Activated gamma-delta T cell treated with anti-CD3 and anti-CD28 coated beads, Interleukin-2, amount 50 U/mL, for 16 hours (primary cell): ENCODE results near the gene ODAD2.
"Not testable (repeated sequence)": the region's sequence is repeated elsewhere in the genome, so short reads cannot be mapped to it uniquely, and the experiment has no call there.

Experiments used
- DNase-seq: peaks from one replicate; pipeline ENCODE4 v3.0.0-alpha.2; 2020; ENCODE audit warnings: low read depth

The ODAD2 gene

DNA sequence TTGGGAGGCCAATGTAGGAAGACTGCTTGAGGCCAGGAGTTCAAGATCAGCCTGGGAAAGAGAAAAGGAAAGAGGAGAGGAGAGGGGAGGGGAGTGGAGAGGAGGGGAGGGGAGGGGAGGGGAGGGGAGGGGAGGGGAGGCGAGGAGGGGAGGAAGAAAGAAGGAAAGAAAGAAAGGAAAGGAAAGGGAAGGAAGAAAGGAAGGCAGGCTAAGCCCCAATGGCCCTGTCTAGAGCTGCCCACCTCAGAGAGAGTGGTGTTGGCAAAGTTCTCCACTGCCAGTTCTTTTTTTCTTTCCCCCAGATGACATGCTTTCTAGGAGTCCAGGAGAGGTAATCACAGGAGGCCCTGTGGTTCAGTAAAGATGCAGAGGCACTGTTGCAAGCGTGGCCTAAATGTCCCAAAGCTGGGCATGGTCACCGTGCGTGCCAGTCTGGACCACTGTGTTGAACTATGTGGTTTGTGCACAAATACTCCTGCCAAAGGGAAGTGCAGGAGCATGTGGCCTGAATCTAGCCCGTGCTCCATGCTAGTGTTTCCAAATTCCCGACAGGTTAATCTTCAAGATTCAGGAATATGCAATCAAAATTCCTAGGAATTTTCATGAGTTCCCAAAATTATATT, 39.7 kb downstream of the ODAD2 start:
- no peak for DNase-seq

DNA sequence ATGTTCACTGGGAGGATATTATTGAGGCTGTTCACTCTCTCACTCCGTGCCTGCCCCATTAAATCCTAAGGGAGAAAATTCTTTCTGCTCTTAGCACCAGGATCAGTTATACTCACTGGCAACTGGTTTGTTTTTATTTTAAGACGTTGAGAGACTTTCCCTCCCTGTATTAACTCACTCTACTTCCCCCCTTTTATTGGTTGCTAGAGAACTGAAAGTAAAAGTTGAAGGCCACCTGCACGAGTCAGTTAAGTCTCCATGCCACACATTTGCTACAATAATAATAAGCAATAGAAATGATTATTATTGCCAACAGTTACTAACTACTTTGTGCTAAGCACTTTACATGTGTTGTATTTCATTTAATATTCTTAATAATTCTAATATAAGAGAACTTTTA, 40.5 kb downstream of the ODAD2 start:
- not testable (repeated sequence) for DNase-seq

- no peak for DNase-seq
Measured at GRCh38 chr10:27950242-27950564, 48.7 kb downstream of the ODAD2 start.

DNA sequence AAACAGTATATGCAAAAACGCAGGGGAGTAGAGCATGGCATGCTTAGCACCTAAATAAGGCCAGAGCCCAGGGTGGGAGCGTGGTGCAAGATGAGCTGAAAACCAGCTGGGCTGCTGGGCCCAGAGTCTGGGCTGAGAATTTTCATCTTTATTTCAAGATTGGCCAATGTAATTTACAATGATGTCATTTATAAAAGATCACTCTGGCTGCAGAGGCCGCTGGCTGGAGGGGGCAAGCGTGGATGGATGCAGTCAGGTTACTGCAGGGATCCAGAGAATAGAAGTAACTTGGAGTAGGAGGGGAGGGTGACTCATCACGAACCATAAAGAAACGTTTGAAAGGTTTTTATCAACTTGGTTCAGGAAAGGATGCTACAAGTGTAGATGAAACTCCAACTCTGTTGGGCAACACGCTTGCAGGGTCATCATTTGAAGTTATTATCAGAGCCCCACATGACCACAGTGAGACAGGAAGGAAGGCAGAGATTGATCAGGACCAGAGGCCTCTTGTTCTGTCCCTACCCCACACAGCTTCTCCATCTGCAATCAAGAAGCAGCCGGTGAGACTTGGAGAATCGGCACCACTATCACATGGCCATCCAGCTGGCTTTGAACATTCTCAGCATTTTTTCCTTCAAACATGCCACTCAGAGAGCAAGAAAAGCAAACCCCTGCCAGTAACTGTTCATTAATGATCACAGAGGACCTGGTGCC, 49.2 kb downstream of the ODAD2 start:
- no peak for DNase-seq

GRCh38 chr10:27948186-27948585, 50.7 kb downstream of the ODAD2 start:
- no peak for DNase-seq

- no peak for DNase-seq
Measured at GRCh38 chr10:27947540-27947939, 51.3 kb downstream of the ODAD2 start.

DNA sequence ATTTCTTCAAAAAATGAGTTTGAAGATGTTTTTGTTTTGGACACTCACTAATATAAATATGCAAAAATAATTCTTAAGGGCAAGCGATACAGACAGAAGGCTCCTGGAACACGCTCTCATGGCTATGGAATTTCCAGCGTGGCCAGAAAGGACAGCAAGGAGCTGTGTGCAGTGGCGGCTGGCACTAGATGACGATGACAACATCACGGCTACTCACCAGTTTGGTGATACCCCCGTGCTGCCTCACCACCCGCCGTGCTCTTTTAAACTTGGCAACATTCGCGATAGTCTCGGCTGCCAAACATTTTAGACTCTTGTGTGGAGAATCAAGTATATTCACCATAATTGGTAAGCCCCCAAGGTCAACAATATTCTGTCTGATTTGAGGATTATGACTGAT, 54.9 kb downstream of the ODAD2 start:
- no peak for DNase-seq

GRCh38 chr10:27914888-27915287, 84.0 kb downstream of the ODAD2 start:
- no peak for DNase-seq

DNA sequence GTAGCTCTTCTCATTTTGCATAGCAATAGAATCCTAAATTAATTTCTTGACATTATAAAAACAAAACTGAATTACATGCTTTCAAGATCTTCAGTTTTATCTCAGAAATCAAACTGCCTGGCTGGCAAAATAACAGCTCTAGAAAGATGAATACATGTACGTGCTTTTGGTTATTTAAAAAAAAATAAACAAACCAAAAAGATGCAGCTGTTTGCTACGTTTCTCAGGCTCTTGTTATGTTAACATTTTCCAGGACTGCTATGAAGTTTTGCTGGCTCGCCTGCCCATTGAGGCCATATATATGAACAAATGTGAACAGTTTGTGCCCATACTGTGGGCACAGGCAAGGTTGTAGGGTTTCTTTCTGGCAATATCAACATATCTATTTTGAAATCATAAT, 86.6 kb downstream of the ODAD2 start:
- DNase-seq: no peak

GRCh38 chr10:27911539-27911938, 87.3 kb downstream of the ODAD2 start:
- DNase-seq: no peak

- DNase-seq: no peak
Measured at GRCh38 chr10:27911011-27911410, 87.9 kb downstream of the ODAD2 start.

DNA sequence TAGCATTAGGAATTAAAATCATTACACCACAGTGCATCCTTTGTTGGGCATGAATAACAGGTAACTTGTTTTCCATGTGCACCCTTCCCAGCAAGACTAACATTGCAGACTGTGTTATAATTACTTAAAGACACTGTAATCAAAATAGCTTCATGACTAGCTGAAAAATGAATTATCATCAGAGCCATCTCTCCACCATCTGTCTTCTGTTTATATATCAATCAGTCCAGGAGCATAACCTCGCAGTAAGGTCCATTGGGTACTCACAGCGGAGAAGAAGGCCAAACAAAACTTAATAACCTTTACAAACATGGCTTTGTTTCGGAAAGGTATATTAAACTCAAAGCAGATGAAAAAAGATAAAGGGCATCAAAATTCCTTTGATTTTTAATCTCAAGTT, 90.6 kb downstream of the ODAD2 start:
- DNase-seq: no peak

DNA sequence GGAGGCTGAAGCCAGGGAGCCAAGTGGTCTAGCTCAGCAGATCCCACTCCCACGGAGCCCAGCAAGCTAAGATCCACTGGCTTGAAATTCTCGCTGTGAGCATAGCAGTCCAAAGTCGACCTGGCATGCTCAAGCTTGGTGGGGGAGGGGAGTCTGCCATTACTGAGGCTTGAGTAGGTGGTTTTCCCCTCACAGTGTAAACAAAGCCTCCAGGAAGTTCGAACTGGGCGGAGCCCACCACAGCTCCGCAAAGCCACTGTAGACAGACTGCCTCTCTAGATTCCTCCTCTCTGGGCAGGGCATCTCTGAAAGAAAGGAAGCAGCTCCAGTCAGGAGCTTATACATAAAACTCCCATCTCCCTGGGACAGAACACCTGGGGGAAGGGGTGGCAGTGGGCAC, 99.4 kb downstream of the ODAD2 start:
- not testable (repeated sequence) for DNase-seq

GRCh38 chr10:27899058-27899457, 99.8 kb downstream of the ODAD2 start:
- no peak for DNase-seq

DNA sequence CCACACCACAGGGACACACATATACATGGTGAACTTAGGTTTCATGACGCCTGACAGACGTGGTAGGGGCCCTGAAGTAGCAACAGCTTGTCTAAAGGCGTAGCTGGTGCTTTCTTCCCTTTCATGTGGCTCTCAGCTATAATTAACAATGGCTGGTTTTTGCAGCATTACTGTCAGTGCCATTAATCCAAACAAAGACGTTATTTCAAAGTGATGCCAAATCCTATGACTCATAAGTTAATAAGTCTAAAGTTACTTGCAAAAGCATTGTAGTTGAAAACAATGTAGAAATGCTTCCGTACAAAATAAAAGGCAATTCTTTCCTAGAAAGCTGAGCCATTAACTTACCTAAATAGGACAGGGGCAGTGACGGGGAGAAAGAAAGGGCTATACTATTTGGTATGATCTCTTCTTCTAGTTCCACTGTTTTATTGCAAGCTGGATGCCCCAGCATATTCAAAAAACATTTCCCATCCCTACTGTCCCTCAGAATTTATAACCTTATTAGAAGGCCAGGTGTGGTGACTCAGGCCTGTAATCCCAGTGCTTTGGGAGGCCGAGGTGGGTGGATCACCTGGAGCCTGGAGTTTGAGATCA, 105.4 kb downstream of the ODAD2 start:
- DNase-seq: no peak

DNA sequence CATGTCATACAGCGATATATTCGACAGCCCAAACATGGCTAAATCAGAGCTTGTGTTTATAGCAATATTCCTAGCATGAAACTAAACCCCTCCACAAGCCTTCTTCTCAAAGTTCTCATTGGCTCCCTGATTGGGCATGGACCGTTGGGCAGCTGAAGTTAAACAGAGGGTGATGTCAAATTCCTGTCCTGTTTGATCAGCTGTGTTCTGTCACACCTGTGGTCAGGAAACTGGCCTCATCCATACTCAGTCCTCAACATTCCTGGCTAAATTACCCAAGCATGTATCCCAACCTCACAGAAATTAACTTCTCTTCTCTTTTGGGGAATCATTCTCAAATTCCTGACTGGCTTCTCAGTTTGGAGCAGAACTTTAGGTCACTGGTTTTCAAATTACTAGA, 107.9 kb downstream of the ODAD2 start:
- DNase-seq: no peak

DNA sequence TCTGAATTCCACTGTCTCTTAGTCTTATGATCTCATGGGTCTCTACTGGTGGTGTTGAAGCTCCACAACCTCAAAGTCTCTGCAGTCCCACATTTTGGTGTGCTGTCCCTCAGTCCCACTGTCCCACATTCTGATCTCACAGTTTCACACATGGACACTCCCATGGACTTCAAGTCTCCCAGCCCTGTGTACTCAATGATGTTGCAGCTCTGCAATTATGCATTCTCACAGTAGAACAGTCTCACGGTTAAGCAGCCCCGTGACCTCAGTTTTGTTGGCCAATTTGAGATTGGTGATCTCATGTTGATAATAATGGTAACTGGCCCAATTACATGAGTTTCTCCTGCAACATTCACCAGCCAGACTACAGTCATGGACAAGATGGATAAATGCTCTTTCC, 109.4 kb downstream of the ODAD2 start:
- DNase-seq: no peak

DNA sequence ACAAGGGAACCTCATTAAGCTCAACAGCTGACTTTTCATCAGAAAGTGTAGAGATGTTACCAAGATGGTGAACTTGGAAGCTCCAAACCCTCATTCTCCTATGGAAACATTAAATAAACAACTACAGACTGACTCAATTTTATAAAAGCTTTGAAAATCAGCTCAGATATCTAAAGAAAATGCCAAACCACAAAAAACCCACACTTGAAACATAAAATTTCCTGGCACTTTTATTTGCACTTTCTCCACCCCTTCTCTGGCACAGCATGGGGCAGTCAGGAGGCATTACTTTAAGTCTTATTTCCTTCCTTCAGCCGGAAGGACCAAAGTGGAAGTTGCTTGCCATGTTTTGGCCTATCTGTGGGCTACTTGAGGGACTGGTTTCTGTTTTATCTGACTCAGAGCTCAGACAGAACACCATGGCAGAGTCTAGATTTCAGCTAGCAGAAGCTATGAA, 114.7 kb downstream of the ODAD2 start:
- DNase-seq: no peak

GRCh38 chr10:27878281-27878680, 120.6 kb downstream of the ODAD2 start:
- DNase-seq: no peak

DNA sequence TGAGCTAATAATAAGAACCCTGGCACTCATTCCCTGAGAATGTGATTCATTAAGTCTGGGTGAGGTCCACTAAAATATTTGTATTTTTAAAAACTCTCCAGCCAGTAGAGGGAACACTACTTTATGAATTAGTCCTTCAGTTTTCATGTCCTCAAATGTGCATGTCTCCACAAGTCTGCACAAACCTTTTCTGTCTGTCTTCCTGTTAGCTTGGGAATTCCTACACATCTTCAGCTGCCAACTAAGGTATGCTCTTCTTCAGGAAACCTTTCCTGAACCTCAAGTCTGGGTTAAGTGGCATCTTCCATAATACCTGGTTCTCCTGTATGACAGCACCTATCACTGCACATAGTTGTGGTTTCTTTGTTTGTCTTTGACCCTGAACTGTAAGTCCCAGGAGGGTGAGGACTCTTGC, 133.7 kb downstream of the ODAD2 start:
- DNase-seq: no peak

DNA sequence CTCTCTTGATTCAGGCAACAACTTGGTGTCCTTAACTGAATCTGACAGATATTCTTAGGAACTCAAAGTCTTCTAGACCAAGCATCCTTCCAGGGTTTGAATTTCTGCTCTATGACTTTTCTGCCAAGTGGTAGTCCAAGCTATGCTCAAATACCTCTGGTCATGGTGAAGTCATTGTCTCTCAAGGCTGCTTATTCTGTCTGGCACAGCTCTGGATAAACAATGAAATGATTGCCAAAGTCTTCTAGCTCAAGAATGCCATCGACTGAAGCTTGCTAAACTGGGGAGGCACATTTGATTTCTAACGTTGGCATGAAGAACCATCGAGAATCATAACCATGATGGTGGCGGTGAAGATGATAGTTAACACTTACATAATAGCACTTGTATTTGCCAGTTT, 137.1 kb downstream of the ODAD2 start:
- no peak for DNase-seq

- DNase-seq: no peak
Measured at GRCh38 chr10:27857616-27858015, 141.3 kb downstream of the ODAD2 start.

DNA sequence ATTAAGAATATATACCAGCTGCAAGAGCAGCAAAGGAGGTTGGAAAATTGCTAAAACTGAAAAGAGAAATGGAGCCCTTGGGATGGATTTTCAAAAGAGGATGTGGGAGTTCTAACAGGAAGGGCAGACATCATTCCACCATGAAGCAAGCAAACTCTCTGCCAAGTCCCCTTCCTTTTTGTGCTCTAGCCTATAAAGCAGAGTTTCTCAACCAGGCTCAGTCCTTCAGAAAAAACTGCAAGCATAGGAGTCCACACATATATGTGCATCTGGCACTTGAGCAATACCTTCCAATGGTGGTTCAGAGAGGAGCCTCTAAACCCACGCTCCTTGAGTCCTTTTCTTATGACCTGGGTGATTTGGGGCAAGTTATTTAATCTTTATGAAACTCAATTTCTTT, 154.7 kb downstream of the ODAD2 start:
- no peak for DNase-seq

DNA sequence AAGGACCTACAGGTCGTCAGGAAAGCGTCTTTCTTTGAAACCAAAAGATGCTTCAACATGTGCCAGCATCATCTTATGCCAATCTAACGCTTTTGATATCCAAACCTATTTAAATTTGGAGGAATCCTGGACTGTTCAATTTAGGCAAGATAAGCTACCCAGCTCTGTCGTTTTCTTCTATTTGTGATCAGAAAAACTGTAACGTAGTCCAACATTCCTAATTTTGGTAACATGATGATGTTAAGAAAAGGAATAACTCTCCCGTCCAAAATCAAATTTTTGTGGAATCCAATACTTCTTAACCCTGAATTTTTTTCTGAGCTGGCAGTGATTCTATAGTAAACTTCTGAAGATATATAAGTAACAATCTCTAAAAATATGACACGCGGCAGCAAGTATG, 160.0 kb downstream of the ODAD2 start:
- no peak for DNase-seq
